ENCODE measurements around the gene LSG1.

LSG1 gene

GRCh38 chr3:194615226-194615625 lies 56.8 kb downstream of the LSG1 start:
- H4K20me1 ChIP-seq (ENCODE audit: insufficient read depth, low read length) = no peaks in the 10 kb centered on the region
- H3K4me3 ChIP-seq (ENCODE audit: low read length) = no peak overlapping the region
- no peak for DNase-seq
- no peaks in the 10 kb centered on the region for H3K79me2 ChIP-seq (ENCODE audit: low read length)
- H3K9me2 ChIP-seq (replicated peaks; ENCODE audit: insufficient read depth, low read length) = no peaks in the 10 kb centered on the region
- H3K4me2 ChIP-seq (ENCODE audit: low read depth, low read length) = no peak overlapping the region
- no peaks in the 10 kb centered on the region for H3F3A ChIP-seq (ENCODE audit: insufficient read depth, low read length)
- TF ChIP-seq EZH2 (optimal IDR thresholded peaks at IDR 0.05; ENCODE audit: low read depth, low read length) (no peak), CTCF (IDR thresholded peaks at IDR 0.05; ENCODE audit: low read length) (no peak), EZH2phosphoT487 (IDR thresholded peaks at IDR 0.05; ENCODE audit: low read length) (no peak)
- H3K36me3 ChIP-seq (replicated peaks; ENCODE audit: insufficient read depth, low read length) = no peaks in the 10 kb centered on the region
- H3K4me1 ChIP-seq (ENCODE audit: low read length) = no peaks in the 10 kb centered on the region
- no peak overlapping the region for H2AFZ ChIP-seq (ENCODE audit: low read length)
- no peak overlapping the region for H3K27ac ChIP-seq (ENCODE audit: low read length)
- H3K9me3 ChIP-seq (replicated peaks; ENCODE audit: insufficient read depth, low read length) = no peaks in the 10 kb centered on the region
- H3K27me3 ChIP-seq (replicated peaks; ENCODE audit: insufficient read depth, low read length) = no peaks in the 10 kb centered on the region
- no peak overlapping the region for H3K9ac ChIP-seq (ENCODE audit: low read length)

GRCh38 chr3:194612221-194612620 lies 59.8 kb downstream of the LSG1 start:
- H3K27me3 ChIP-seq (replicated peaks; ENCODE audit: insufficient read depth, low read length) = no peaks in the 10 kb centered on the region
- H3K4me1 ChIP-seq (ENCODE audit: low read length) = no peaks in the 10 kb centered on the region
- no peak for DNase-seq
- H3K79me2 ChIP-seq (ENCODE audit: low read length) = no peaks in the 10 kb centered on the region
- H3K9me2 ChIP-seq (replicated peaks; ENCODE audit: insufficient read depth, low read length) = no peaks in the 10 kb centered on the region
- no peak overlapping the region for H3K4me2 ChIP-seq (ENCODE audit: low read depth, low read length)
- H3K9me3 ChIP-seq (replicated peaks; ENCODE audit: insufficient read depth, low read length) = no peaks in the 10 kb centered on the region
- H3K27ac ChIP-seq (ENCODE audit: low read length) = no peak overlapping the region
- H4K20me1 ChIP-seq (ENCODE audit: insufficient read depth, low read length) = no peaks in the 10 kb centered on the region
- no peak overlapping the region for H3K9ac ChIP-seq (ENCODE audit: low read length)
- H2AFZ ChIP-seq (ENCODE audit: low read length) = no peak overlapping the region
- no peaks in the 10 kb centered on the region for H3K36me3 ChIP-seq (replicated peaks; ENCODE audit: insufficient read depth, low read length)
- H3K4me3 ChIP-seq (ENCODE audit: low read length) = no peak overlapping the region
- no peaks in the 10 kb centered on the region for H3F3A ChIP-seq (ENCODE audit: insufficient read depth, low read length)
- no peak for TF ChIP-seq CTCF (IDR thresholded peaks at IDR 0.05; ENCODE audit: low read length)
- no peak for TF ChIP-seq EZH2phosphoT487 (IDR thresholded peaks at IDR 0.05; ENCODE audit: low read length)
- no peak for TF ChIP-seq EZH2 (optimal IDR thresholded peaks at IDR 0.05; ENCODE audit: low read depth, low read length)

- DNase-seq = no peak
- Histone ChIP-seq H3F3A (ENCODE audit: insufficient read depth, low read length) (no peaks in the 10 kb centered on the region), H3K79me2 (ENCODE audit: low read length) (no peaks in the 10 kb centered on the region), H3K4me1 (ENCODE audit: low read length) (no peaks in the 10 kb centered on the region), H3K4me3 (ENCODE audit: low read length) (no peak overlapping the region), H3K27ac (ENCODE audit: low read length) (no peak overlapping the region), H3K36me3 (replicated peaks; ENCODE audit: insufficient read depth, low read length) (no peaks in the 10 kb centered on the region), H3K9ac (ENCODE audit: low read length) (no peak overlapping the region), H3K9me2 (replicated peaks; ENCODE audit: insufficient read depth, low read length) (no peaks in the 10 kb centered on the region), H3K27me3 (replicated peaks; ENCODE audit: insufficient read depth, low read length) (no peaks in the 10 kb centered on the region), H3K4me2 (ENCODE audit: low read depth, low read length) (no peak overlapping the region), H4K20me1 (ENCODE audit: insufficient read depth, low read length) (no peaks in the 10 kb centered on the region), H3K9me3 (replicated peaks; ENCODE audit: insufficient read depth, low read length) (no peaks in the 10 kb centered on the region), H2AFZ (ENCODE audit: low read length) (no peak overlapping the region)
- TF ChIP-seq EZH2 (optimal IDR thresholded peaks at IDR 0.05; ENCODE audit: low read depth, low read length) (no peak), EZH2phosphoT487 (IDR thresholded peaks at IDR 0.05; ENCODE audit: low read length) (no peak), CTCF (IDR thresholded peaks at IDR 0.05; ENCODE audit: low read length) (no peak)
Measured at GRCh38 chr3:194610689-194611088, 61.3 kb downstream of the LSG1 start.

All from MM.1S (cell line).